B cell (primary cell): ENCODE data around the gene HLA-DQA1. TPM values are rescaled to one million over a fixed set of nuclear protein-coding genes. Genes with fewer than 3 reads are reported as not detected.

Source experiments
- ATAC-seq: fragments of 200-7000 bp; cut with Tn5 transposase; one replicate; pipeline ENCODE4 v1.10.0; 2021; ENCODE audit warnings: low read depth, mild to moderate bottlenecking, moderate number of reproducible peaks, moderate library complexity
- CTCF ChIA-PET: fragments of 350-600 bp; sonication (Branson Sonifier 250); formaldehyde crosslinking; loops from one replicate; lab custom pipeline; 2021; ENCODE audit warnings: antibody characterized with exemption, inconsistent platforms; lab: Charles Lee
- POLR2A ChIA-PET: fragments of 350-600 bp; sonication (Branson Sonifier 250); formaldehyde crosslinking; loops from one replicate; lab custom pipeline; 2021; ENCODE audit warnings: antibody characterized with exemption; lab: Charles Lee
- DNase-seq: peaks from one replicate; pipeline ENCODE4 v3.0.0; 2013
- H2AFZ ChIP-seq: 2 replicates; pipeline ENCODE4 v1.6.1; 2012; ENCODE audit warnings: mild to moderate bottlenecking, low read depth, low read length; ENCODE audit not compliant: insufficient read depth, poor library complexity, severe bottlenecking
- H3K27ac ChIP-seq, 2 donors: 1 replicate in 1 of 2; 2 replicates in 1 of 2; pipeline ENCODE4 v1.5.1; 2012 to 2013; ENCODE audit warnings: low read length in 2 of 2, mild to moderate bottlenecking in 2 of 2, moderate library complexity in 1 of 2
- H3K27me3 ChIP-seq, 4 experiments: fragments of 200-600 bp in 1 of 4; sonication (generic) in 1 of 4; replicated peaks in 1 of 4; 1 replicate in 2 of 4; 2 replicates in 2 of 4; pipeline versions ENCODE4 v1.6.1 to v1.7.0; 2013 to 2016; ENCODE audit warnings: low read length in 3 of 4, mild to moderate bottlenecking in 2 of 4, mixed read lengths in 1 of 4, moderate library complexity in 1 of 4; ENCODE audit not compliant: insufficient read depth in 4 of 4, control insufficient read depth in 3 of 4; ENCODE audit errors: control extremely low read depth in 1 of 4
- H3K36me3 ChIP-seq, 2 experiments: replicated peaks in 1 of 2; 1 replicate in 1 of 2; 2 replicates in 1 of 2; pipeline versions ENCODE4 v1.6.1 to v1.7.1; 2013; ENCODE audit warnings: low read length in 1 of 2; ENCODE audit not compliant: insufficient read depth in 2 of 2, control insufficient read depth in 1 of 2; ENCODE audit errors: control extremely low read depth in 1 of 2, extremely low read depth in 1 of 2
- H3K4me1 ChIP-seq, 2 donors: fragments of 200-600 bp in 1 of 2; sonication (generic) in 1 of 2; 1 replicate in 1 of 2; 2 replicates in 1 of 2; pipeline versions ENCODE4 v1.5.1 to v1.6.1; 2013 to 2017; ENCODE audit warnings: low read length in 2 of 2; ENCODE audit not compliant: control insufficient read depth in 2 of 2, insufficient read depth in 2 of 2
- H3K4me2 ChIP-seq: replicated peaks from 2 replicates; pipeline ENCODE3; 2012; ENCODE audit warnings: mild to moderate bottlenecking, low read depth, low read length; ENCODE audit not compliant: poor library complexity, severe bottlenecking
- H3K4me3 ChIP-seq, 5 experiments: fragments of 200-600 bp in 1 of 5; sonication (generic) in 1 of 5; 1 replicate in 3 of 5; 2 replicates in 2 of 5; pipeline versions ENCODE4 v1.5.1 to v1.7.0; 2011 to 2016; ENCODE audit warnings: low read length in 4 of 5, mild to moderate bottlenecking in 4 of 5, low read depth in 2 of 5, control low read depth in 1 of 5, moderate library complexity in 1 of 5; ENCODE audit not compliant: insufficient read depth in 1 of 5; ENCODE audit errors: control extremely low read depth in 1 of 5, extremely low read depth in 1 of 5
- H3K79me2 ChIP-seq: fragments of 200-600 bp; sonication (generic); one replicate; pipeline ENCODE4 v1.6.0; 2016; ENCODE audit warnings: low read length; ENCODE audit not compliant: control insufficient read depth, insufficient read depth
- H3K9ac ChIP-seq: fragments of 200-600 bp; sonication (generic); 2 replicates; pipeline ENCODE4 v1.6.1; 2017; ENCODE audit warnings: mild to moderate bottlenecking, low read length, moderate library complexity
- H3K9me3 ChIP-seq, 3 donors: one replicate each; pipeline versions ENCODE4 v1.6.1 to v1.7.1; 2013; ENCODE audit warnings: low read length in 2 of 3; ENCODE audit not compliant: control insufficient read depth in 2 of 3, insufficient read depth in 1 of 3; ENCODE audit errors: control extremely low read depth in 1 of 3
- H4K20me1 ChIP-seq: 2 replicates; pipeline ENCODE4 v1.6.0; 2012; ENCODE audit warnings: mild to moderate bottlenecking, low read length; ENCODE audit not compliant: insufficient read depth, control insufficient read depth, poor library complexity, severe bottlenecking
- H3K27ac Mint-ChIP-seq: one replicate; pipeline ENCODE4 v1.8.0; 2021; ENCODE audit warnings: mixed read lengths
- H3K27me3 Mint-ChIP-seq: one replicate; pipeline ENCODE4 v1.8.0; 2021; ENCODE audit warnings: mixed read lengths
- H3K4me1 Mint-ChIP-seq: one replicate; pipeline ENCODE4 v1.8.0; 2021; ENCODE audit warnings: mixed read lengths
- H3K4me3 Mint-ChIP-seq: one replicate; pipeline ENCODE4 v1.8.0; 2021; ENCODE audit warnings: mixed read lengths
- H3K9me3 Mint-ChIP-seq: one replicate; pipeline ENCODE4 v1.8.0; 2022; ENCODE audit warnings: mixed read lengths; ENCODE audit not compliant: insufficient read depth
- CTCF ChIP-seq: fragments of 200-600 bp; IDR thresholded peaks from one replicate; pipeline ENCODE4 v1.8.0; 2022; ENCODE audit warnings: antibody characterized with exemption, mild to moderate bottlenecking
- EZH2 ChIP-seq: IDR thresholded peaks from 2 replicates; pipeline ENCODE4 v1.6.1; 2012; ENCODE audit warnings: borderline replicate concordance, low read depth, mild to moderate bottlenecking, moderate library complexity, low read length; ENCODE audit not compliant: insufficient read depth, poor library complexity, severe bottlenecking
- WGBS: methylation state at CpG from one replicate; pipeline ENCODE4 v1.1.5; 2013; ENCODE audit warnings: missing lambda C conversion rate; ENCODE audit not compliant: insufficient coverage; 5-methylcytosine and 5-hydroxymethylcytosine counted together
- intact Hi-C: fragments of 100-400 bp; cut with micrococcal nuclease; formaldehyde crosslinking; loops from one replicate; pipeline ENCODE4 v1.10.0; 2022
- polyA plus RNA-seq: library from polyadenylated mRNA; depleted of rRNA; stranded (reverse); fragments of >200 nt; gene quantifications from 2 replicates; pipeline ENCODE4 v1.2.3, GENCODE V29; 2012
- total RNA-seq, 2 donors: library from RNA; stranded (reverse); fragments of 120-200 nt in 1 of 2; gene quantifications; 1 replicate in 1 of 2; 2 replicates in 1 of 2; pipeline versions ENCODE4 v1.2.3 to v1.2.4, GENCODE V29; 2013 to 2022

The HLA-DQA1 gene
- total and polyA plus RNA-seq, 2 donors (not counting 1 experiment from before 2014, with no cell fraction given), result 486 to 489 TPM

GRCh38 chr6:32614366-32615081 lies 22.7 kb upstream of the HLA-DQA1 start:
- no peak overlapping the region for H3K4me3 Mint-ChIP-seq

More at GRCh38 chr6:32614366-32615081, 22.7 kb upstream of the HLA-DQA1 start:
- peaks cover 51% of the 10 kb centered on the region for H3K4me1 Mint-ChIP-seq
- ChIA-PET POLR2A (interaction anchor here (0.9 to 2.9 kb wide), 4 partner anchors 8 to 175 kb away, joined by 3 to 21 read pairs (median 4); partner anchors contain the start of genes HLA-DQA1 and HLA-DRA), CTCF (interaction anchor here (1.2 to 3.5 kb wide), 2 partner anchors 8 to 21 kb away, joined by 3 to 20 read pairs; no protein-coding TSS in a partner anchor)
- no peaks in the 10 kb centered on the region for H3K27me3 Mint-ChIP-seq
- Histone ChIP-seq H3K27me3 (no peaks in the 10 kb centered on the region), H3K4me1 (peaks cover 26 to 34% of the 10 kb centered on the region in 2 donors), H3K27ac (no peak overlapping the region), H3K9ac (no peak overlapping the region), H2AFZ (no peak overlapping the region), H3K4me2 (no peak overlapping the region), H3K36me3 (no peaks in the 10 kb centered on the region), H3K9me3 (peaks cover 3 to 13% (median 5%) of the 10 kb centered on the region in 3 donors), H3K4me3 (no peak overlapping the region), H4K20me1 (no peaks in the 10 kb centered on the region), H3K79me2 (peaks cover 48% of the 10 kb centered on the region)
- no peak for DNase-seq
- TF ChIP-seq CTCF, result no peak
- TF ChIP-seq EZH2, result no peak
- peaks cover 8% of the 10 kb centered on the region for H3K9me3 Mint-ChIP-seq
- peak overlapping the region; percentile 85 for H3K27ac Mint-ChIP-seq
- no CpG with 5 or more reads among the region's 1 CpG for WGBS
- no peak for ATAC-seq
- intact Hi-C loops, result no loop called here
